ENCODE results near the gene CTDSP2.

Gene CTDSP2

GRCh38 chr12:57816855-57817151, 29.7 kb downstream of the CTDSP2 start:
- H3K9me3 ChIP-seq (ENCODE audit: control insufficient read depth, low read length), result no peaks in the 10 kb centered on the region
- H3K4me3 ChIP-seq (ENCODE audit: insufficient read depth, low read depth, low read length, poor library complexity, severe bottlenecking), result no peak overlapping the region
- DNase-seq, result no peak
- H3K27me3 ChIP-seq (replicated peaks; ENCODE audit: control insufficient read depth, insufficient read depth, low read length, poor library complexity, severe bottlenecking), result no peaks in the 10 kb centered on the region
- H3K4me1 ChIP-seq (ENCODE audit: control insufficient read depth, insufficient read depth, low read length, poor library complexity, severe bottlenecking), result no peaks in the 10 kb centered on the region
- H3K27ac ChIP-seq (ENCODE audit: insufficient read depth, low read length, poor library complexity, severe bottlenecking), result no peak overlapping the region
- H3K36me3 ChIP-seq (ENCODE audit: control insufficient read depth, insufficient read depth, low read length), result peaks cover 11% of the 10 kb centered on the region

GRCh38 chr12:57816001-57816854, 30.3 kb downstream of the CTDSP2 start:
- no peaks in the 10 kb centered on the region for H3K9me3 ChIP-seq (ENCODE audit: control insufficient read depth, low read length)
- no peaks in the 10 kb centered on the region for H3K27me3 ChIP-seq (replicated peaks; ENCODE audit: control insufficient read depth, insufficient read depth, low read length, poor library complexity, severe bottlenecking)
- H3K36me3 ChIP-seq (ENCODE audit: control insufficient read depth, insufficient read depth, low read length), result peaks cover 5% of the 10 kb centered on the region
- H3K27ac ChIP-seq (ENCODE audit: insufficient read depth, low read length, poor library complexity, severe bottlenecking), result no peak overlapping the region
- no peak overlapping the region for H3K4me3 ChIP-seq (ENCODE audit: insufficient read depth, low read depth, low read length, poor library complexity, severe bottlenecking)
- no peaks in the 10 kb centered on the region for H3K4me1 ChIP-seq (ENCODE audit: control insufficient read depth, insufficient read depth, low read length, poor library complexity, severe bottlenecking)
- no peak for DNase-seq

GRCh38 chr12:57815177-57816000, 31.1 kb downstream of the CTDSP2 start:
- Histone ChIP-seq H3K4me1 (ENCODE audit: control insufficient read depth, insufficient read depth, low read length, poor library complexity, severe bottlenecking) (no peaks in the 10 kb centered on the region), H3K4me3 (ENCODE audit: insufficient read depth, low read depth, low read length, poor library complexity, severe bottlenecking) (no peak overlapping the region), H3K36me3 (ENCODE audit: control insufficient read depth, insufficient read depth, low read length) (peaks cover 7% of the 10 kb centered on the region), H3K27ac (ENCODE audit: insufficient read depth, low read length, poor library complexity, severe bottlenecking) (no peak overlapping the region), H3K9me3 (ENCODE audit: control insufficient read depth, low read length) (no peaks in the 10 kb centered on the region), H3K27me3 (replicated peaks; ENCODE audit: control insufficient read depth, insufficient read depth, low read length, poor library complexity, severe bottlenecking) (no peaks in the 10 kb centered on the region)
- no peak for DNase-seq

- Histone ChIP-seq H3K36me3 (ENCODE audit: control insufficient read depth, insufficient read depth, low read length) (peaks cover 11% of the 10 kb centered on the region), H3K27me3 (replicated peaks; ENCODE audit: control insufficient read depth, insufficient read depth, low read length, poor library complexity, severe bottlenecking) (no peaks in the 10 kb centered on the region), H3K9me3 (ENCODE audit: control insufficient read depth, low read length) (no peaks in the 10 kb centered on the region), H3K4me3 (ENCODE audit: insufficient read depth, low read depth, low read length, poor library complexity, severe bottlenecking) (no peak overlapping the region), H3K4me1 (ENCODE audit: control insufficient read depth, insufficient read depth, low read length, poor library complexity, severe bottlenecking) (no peaks in the 10 kb centered on the region), H3K27ac (ENCODE audit: insufficient read depth, low read length, poor library complexity, severe bottlenecking) (no peak overlapping the region)
- DNase-seq, result no peak
Observed at GRCh38 chr12:57813971-57814772, 32.4 kb downstream of the CTDSP2 start.

GRCh38 chr12:57813111-57813970, 33.2 kb downstream of the CTDSP2 start:
- Histone ChIP-seq H3K27me3 (replicated peaks; ENCODE audit: control insufficient read depth, insufficient read depth, low read length, poor library complexity, severe bottlenecking) (no peaks in the 10 kb centered on the region), H3K4me3 (ENCODE audit: insufficient read depth, low read depth, low read length, poor library complexity, severe bottlenecking) (no peak overlapping the region), H3K9me3 (ENCODE audit: control insufficient read depth, low read length) (no peaks in the 10 kb centered on the region), H3K4me1 (ENCODE audit: control insufficient read depth, insufficient read depth, low read length, poor library complexity, severe bottlenecking) (no peaks in the 10 kb centered on the region), H3K36me3 (ENCODE audit: control insufficient read depth, insufficient read depth, low read length) (peaks cover 15% of the 10 kb centered on the region), H3K27ac (ENCODE audit: insufficient read depth, low read length, poor library complexity, severe bottlenecking) (no peak overlapping the region)
- no peak for DNase-seq

GRCh38 chr12:57811028-57811755, 35.3 kb downstream of the CTDSP2 start:
- Histone ChIP-seq H3K27ac (ENCODE audit: insufficient read depth, low read length, poor library complexity, severe bottlenecking) (no peak overlapping the region), H3K36me3 (ENCODE audit: control insufficient read depth, insufficient read depth, low read length) (peaks cover 24% of the 10 kb centered on the region)
- no peak for DNase-seq

GRCh38 chr12:57810450-57810849, 36.1 kb downstream of the CTDSP2 start:
- H3K9me3 ChIP-seq (ENCODE audit: control insufficient read depth, low read length), result no peaks in the 10 kb centered on the region
- H3K4me1 ChIP-seq (ENCODE audit: control insufficient read depth, insufficient read depth, low read length, poor library complexity, severe bottlenecking), result no peaks in the 10 kb centered on the region
- no peak overlapping the region for H3K27ac ChIP-seq (ENCODE audit: insufficient read depth, low read length, poor library complexity, severe bottlenecking)
- H3K27me3 ChIP-seq (replicated peaks; ENCODE audit: control insufficient read depth, insufficient read depth, low read length, poor library complexity, severe bottlenecking), result no peaks in the 10 kb centered on the region
- DNase-seq, result no peak
- H3K36me3 ChIP-seq (ENCODE audit: control insufficient read depth, insufficient read depth, low read length), result peaks cover 24% of the 10 kb centered on the region
- H3K4me3 ChIP-seq (ENCODE audit: insufficient read depth, low read depth, low read length, poor library complexity, severe bottlenecking), result no peak overlapping the region

More at GRCh38 chr12:57811028-57811755, 35.3 kb downstream of the CTDSP2 start:
- Histone ChIP-seq H3K9me3 (ENCODE audit: control insufficient read depth, low read length) (no peaks in the 10 kb centered on the region), H3K4me3 (ENCODE audit: insufficient read depth, low read depth, low read length, poor library complexity, severe bottlenecking) (no peak overlapping the region), H3K27me3 (replicated peaks; ENCODE audit: control insufficient read depth, insufficient read depth, low read length, poor library complexity, severe bottlenecking) (no peaks in the 10 kb centered on the region), H3K4me1 (ENCODE audit: control insufficient read depth, insufficient read depth, low read length, poor library complexity, severe bottlenecking) (no peaks in the 10 kb centered on the region)

- no peaks in the 10 kb centered on the region for H3K27me3 ChIP-seq (replicated peaks; ENCODE audit: control insufficient read depth, insufficient read depth, low read length, poor library complexity, severe bottlenecking)
- no peaks in the 10 kb centered on the region for H3K9me3 ChIP-seq (ENCODE audit: control insufficient read depth, low read length)
- no peak overlapping the region for H3K4me3 ChIP-seq (ENCODE audit: insufficient read depth, low read depth, low read length, poor library complexity, severe bottlenecking)
- H3K4me1 ChIP-seq (ENCODE audit: control insufficient read depth, insufficient read depth, low read length, poor library complexity, severe bottlenecking), result no peaks in the 10 kb centered on the region
- no peak for DNase-seq
- no peak overlapping the region for H3K27ac ChIP-seq (ENCODE audit: insufficient read depth, low read length, poor library complexity, severe bottlenecking)
- peaks cover 25% of the 10 kb centered on the region for H3K36me3 ChIP-seq (ENCODE audit: control insufficient read depth, insufficient read depth, low read length)
Observed at GRCh38 chr12:57809425-57809824, 37.1 kb downstream of the CTDSP2 start.

- H3K27me3 ChIP-seq (replicated peaks; ENCODE audit: control insufficient read depth, insufficient read depth, low read length, poor library complexity, severe bottlenecking), result no peaks in the 10 kb centered on the region
- no peaks in the 10 kb centered on the region for H3K9me3 ChIP-seq (ENCODE audit: control insufficient read depth, low read length)
- H3K36me3 ChIP-seq (ENCODE audit: control insufficient read depth, insufficient read depth, low read length), result peaks cover 29% of the 10 kb centered on the region
- no peaks in the 10 kb centered on the region for H3K4me1 ChIP-seq (ENCODE audit: control insufficient read depth, insufficient read depth, low read length, poor library complexity, severe bottlenecking)
- DNase-seq, result no peak
- H3K27ac ChIP-seq (ENCODE audit: insufficient read depth, low read length, poor library complexity, severe bottlenecking), result no peak overlapping the region
- no peak overlapping the region for H3K4me3 ChIP-seq (ENCODE audit: insufficient read depth, low read depth, low read length, poor library complexity, severe bottlenecking)
Observed at GRCh38 chr12:57808351-57808750, 38.2 kb downstream of the CTDSP2 start.
